Endothelial cell of umbilical vein (primary cell): ENCODE results near the gene FBXO5. TPM values are rescaled to one million over a fixed set of nuclear protein-coding genes. Genes with fewer than 3 reads are reported as not detected.

Experiments
- BruUV-seq: library from RNA; stranded (reverse); fragments of 400-500 nt; replicated peaks from 2 replicates; lab custom pipeline; 2021; lab: Mats Ljungman, UMichigan
- CTCF ChIA-PET: fragments of 300-600, 350-600 bp; sonication (Branson Sonifier 250); formaldehyde crosslinking; loops from one replicate; lab custom pipeline; 2021; ENCODE audit warnings: antibody characterized with exemption, inconsistent platforms; lab: Charles Lee
- POLR2A ChIA-PET: fragments of 300-600, 350-600 bp; sonication (Branson Sonifier 250); formaldehyde crosslinking; loops from one replicate; lab custom pipeline; 2021; ENCODE audit warnings: antibody characterized with exemption, inconsistent platforms; lab: Charles Lee
- DNase-seq: peaks from one replicate; pipeline ENCODE4 v3.0.0-alpha.2; 2011; ENCODE audit warnings: low read depth, low spot score
- FAIRE-seq: peaks from 2 replicates; lab custom pipeline; 2011; peaks lifted over from hg19 to GRCh38; lab: Jason Lieb, UNC
- H2AFZ ChIP-seq: 2 replicates; pipeline ENCODE4 v1.6.0; 2012; ENCODE audit warnings: low read depth, low read length, control low read depth, inconsistent platforms
- H3K27ac ChIP-seq: 2 replicates; pipeline ENCODE4 v1.5.1; 2011; ENCODE audit warnings: low read depth, mild to moderate bottlenecking, control low read depth, low read length, moderate library complexity; ENCODE audit not compliant: insufficient read depth
- H3K27me3 ChIP-seq, 2 experiments: 2 replicates each; pipeline versions ENCODE4 v1.6.0 to v1.6.1; 2011; ENCODE audit warnings: low read length in 2 of 2, mixed read lengths in 1 of 2; ENCODE audit not compliant: control insufficient read depth in 2 of 2, insufficient read depth in 2 of 2
- H3K36me3 ChIP-seq, 2 experiments: 2 replicates in 1 of 2; 3 replicates in 1 of 2; pipeline ENCODE4 v1.5.1; 2011; ENCODE audit warnings: low read length in 2 of 2, mild to moderate bottlenecking in 1 of 2, moderate library complexity in 1 of 2; ENCODE audit not compliant: control insufficient read depth in 2 of 2, insufficient read depth in 2 of 2; ENCODE audit errors: extremely low read depth in 1 of 2
- H3K4me1 ChIP-seq: 3 replicates; pipeline ENCODE4 v1.5.1; 2011; ENCODE audit warnings: mild to moderate bottlenecking, low read length; ENCODE audit not compliant: control insufficient read depth, insufficient read depth; ENCODE audit errors: extremely low read depth
- H3K4me2 ChIP-seq: 2 replicates; pipeline ENCODE4 v1.6.1; 2011; ENCODE audit warnings: low read length, control low read depth, mixed read lengths; ENCODE audit not compliant: insufficient read depth
- H3K4me3 ChIP-seq, 3 experiments: fragments of 200-600 bp in 1 of 3; sonication (generic), shearing (Covaris generic) in 1 of 3; replicated peaks in 1 of 3; 2 replicates each; pipeline ENCODE4 v1.5.1; 2011 to 2016; ENCODE audit warnings: control low read depth in 3 of 3, low read length in 3 of 3, mild to moderate bottlenecking in 2 of 3, inconsistent platforms in 1 of 3, low read depth in 1 of 3, moderate library complexity in 1 of 3; ENCODE audit not compliant: insufficient read depth in 1 of 3
- H3K79me2 ChIP-seq: 2 replicates; pipeline ENCODE4 v1.6.0; 2012; ENCODE audit warnings: low read length, inconsistent platforms; ENCODE audit not compliant: control insufficient read depth, insufficient read depth
- H3K9ac ChIP-seq: replicated peaks from 2 replicates; pipeline ENCODE3; 2011; ENCODE audit warnings: low read length, control low read depth; ENCODE audit not compliant: insufficient read depth; ENCODE audit errors: extremely low read depth
- H3K9me1 ChIP-seq: replicated peaks from 3 replicates; pipeline ENCODE4 v1.6.0; 2011; ENCODE audit warnings: mild to moderate bottlenecking, low read length; ENCODE audit not compliant: control insufficient read depth, insufficient read depth; ENCODE audit errors: extremely low read depth
- H3K9me3 ChIP-seq: replicated peaks from 2 replicates; pipeline ENCODE4 v1.5.1; 2012; ENCODE audit warnings: low read length, inconsistent platforms; ENCODE audit not compliant: control insufficient read depth, insufficient read depth
- H4K20me1 ChIP-seq: replicated peaks from 2 replicates; pipeline ENCODE3; 2011; ENCODE audit warnings: mild to moderate bottlenecking, low read length; ENCODE audit not compliant: control insufficient read depth, insufficient read depth; ENCODE audit errors: extremely low read depth
- CTCF ChIP-seq, 2 donors: IDR thresholded peaks; 1 replicate in 1 of 2; 2 replicates in 1 of 2; pipeline ENCODE4 v1.5.1; 2011; ENCODE audit warnings: low read length in 2 of 2, mild to moderate bottlenecking in 2 of 2, moderate library complexity in 2 of 2, control low read depth in 1 of 2, inconsistent platforms in 1 of 2, low read depth in 1 of 2; ENCODE audit not compliant: insufficient read depth in 1 of 2; ENCODE audit errors: extremely low read depth in 1 of 2
- EZH2 ChIP-seq: IDR thresholded peaks from 2 replicates; pipeline ENCODE4 v1.6.1; 2012; ENCODE audit warnings: borderline replicate concordance, low read depth, mild to moderate bottlenecking, moderate library complexity, low read length, inconsistent platforms; ENCODE audit not compliant: severe bottlenecking
- FOS ChIP-seq: IDR thresholded peaks from 2 replicates; pipeline ENCODE4 v1.6.1; 2011; ENCODE audit warnings: mild to moderate bottlenecking, low read length, moderate library complexity, borderline replicate concordance; ENCODE audit not compliant: insufficient read depth
- GATA2 ChIP-seq: IDR thresholded peaks from 2 replicates; pipeline ENCODE4 v1.7.0; 2011; ENCODE audit warnings: low read depth, mild to moderate bottlenecking, moderate library complexity, mixed read lengths, low read length; ENCODE audit not compliant: insufficient read length, insufficient read depth
- JUN ChIP-seq: IDR thresholded peaks from 2 replicates; pipeline ENCODE4 v1.6.1; 2011; ENCODE audit warnings: borderline replicate concordance, low read depth; ENCODE audit not compliant: insufficient read length, insufficient read depth
- MAX ChIP-seq: IDR thresholded peaks from 2 replicates; pipeline ENCODE4 v1.6.1; 2011; ENCODE audit not compliant: insufficient read depth, insufficient read length
- MYC ChIP-seq: IDR thresholded peaks from one replicate; pipeline ENCODE4 v1.6.1; 2011; ENCODE audit warnings: mild to moderate bottlenecking, low read depth, low read length
- POLR2A ChIP-seq: IDR thresholded peaks from 2 replicates; pipeline ENCODE4 v1.6.1; 2012; ENCODE audit warnings: low read depth, mild to moderate bottlenecking, control low read depth, low read length
- POLR2AphosphoS5 ChIP-seq: IDR thresholded peaks from 2 replicates; pipeline ENCODE4 v1.6.1; 2012; ENCODE audit warnings: low read depth, mild to moderate bottlenecking, control low read depth, low read length, moderate library complexity; ENCODE audit not compliant: insufficient read depth
- dilution Hi-C: fragments of 300-500 bp; cut with MboI; formaldehyde crosslinking; loops from one replicate; pipeline ENCODE4 v1.15.0; 2019; ENCODE audit warnings: low sequenced_read_pairs; ENCODE audit not compliant: extremely low pct_ligation_motif_present
- intact Hi-C: fragments of 100-400 bp; cut with micrococcal nuclease; formaldehyde crosslinking; loops from one replicate; pipeline ENCODE4 v1.10.0; 2022
- polyA plus RNA-seq, 4 experiments: library from polyadenylated mRNA; depleted of rRNA in 3 of 4; stranded (reverse) in 3 of 4; unstranded in 1 of 4; fragments of >200 nt; gene quantifications; 2 replicates each; pipeline versions ENCODE4 v1.2.1 to v1.2.3, GENCODE V29; 2011 to 2012; ENCODE audit warnings: missing spikeins in 1 of 4
- total RNA-seq: library from RNA; stranded (reverse); gene quantifications from 2 replicates; pipeline ENCODE4 v1.2.3, GENCODE V29; 2021

FBXO5 gene
- total and polyA plus RNA-seq, 2 donors (not counting 3 experiments of a cell fraction or from before 2014, with no cell fraction given) = 6.1 to 27.1 TPM

GRCh38 chr6:153031335-153031955 lies 48.6 kb upstream of the FBXO5 start:
- peak overlapping the region; percentile 24 for H3K4me2 ChIP-seq
- dilution Hi-C loops = no loop called here
- no peak overlapping the region for H3K4me3 ChIP-seq
- FAIRE-seq (no peak), DNase-seq (peak; percentile 7)
- H4K20me1 ChIP-seq = no peaks in the 10 kb centered on the region
- ChIA-PET POLR2A (no interaction called here), CTCF (interaction anchor here (0.6 to 2.9 kb wide), 30 partner anchors 8 to 481 kb away, joined by 3 to 132 read pairs (median 6); partner anchors contain the start of gene RGS17)
- H3K27ac ChIP-seq = peak overlapping the region; percentile 19
- peak overlapping the region; percentile 38 for H2AFZ ChIP-seq
- BruUV-seq = no TSS peak
- intact Hi-C loops = loop anchor here (1.0 to 5.0 kb wide), 4 partner anchors 61 to 1116 kb away; no protein-coding TSS in a partner anchor
- peak overlapping the region; percentile 3 for H3K9ac ChIP-seq
- H3K4me1 ChIP-seq = peaks cover 15% of the 10 kb centered on the region
- no peaks in the 10 kb centered on the region for H3K27me3 ChIP-seq
- no peaks in the 10 kb centered on the region for H3K79me2 ChIP-seq
- TF ChIP-seq GATA2 (no peak), FOS (peak; percentile 32)
- no peaks in the 10 kb centered on the region for H3K9me3 ChIP-seq
- no peaks in the 10 kb centered on the region for H3K36me3 ChIP-seq
- no peaks in the 10 kb centered on the region for H3K9me1 ChIP-seq

- intact Hi-C loops = no loop called here
- CTCF ChIA-PET = no interaction called here
- no peaks in the 10 kb centered on the region for H3K27me3 ChIP-seq
- no peaks in the 10 kb centered on the region for H3K79me2 ChIP-seq
- no peaks in the 10 kb centered on the region for H4K20me1 ChIP-seq
- POLR2A ChIA-PET = no interaction called here
- H3K9ac ChIP-seq = no peak overlapping the region
- BruUV-seq = no TSS peak
- H3K9me3 ChIP-seq = no peaks in the 10 kb centered on the region
- H3K9me1 ChIP-seq = no peaks in the 10 kb centered on the region
- dilution Hi-C loops = no loop called here
- FAIRE-seq (no peak), DNase-seq (no peak)
- H3K36me3 ChIP-seq = no peaks in the 10 kb centered on the region
- H3K4me2 ChIP-seq = no peak overlapping the region
- TF ChIP-seq POLR2AphosphoS5 (no peak), MYC (no peak), FOS (no peak), GATA2 (no peak), POLR2A (no peak), EZH2 (no peak), CTCF (IDR thresholded peaks at IDR 0.05; ENCODE audit: extremely low read depth in 1 of 2, insufficient read depth in 1 of 2, low read depth in 1 of 2, low read length in 2 of 2) (no peak), MAX (no peak), JUN (no peak)
- peaks cover 15% of the 10 kb centered on the region for H3K4me1 ChIP-seq
- H3K4me3 ChIP-seq = no peak overlapping the region
- H2AFZ ChIP-seq = no peak overlapping the region
- no peak overlapping the region for H3K27ac ChIP-seq
Measured at GRCh38 chr6:153028963-153029362, 46.1 kb upstream of the FBXO5 start.
